Endothelial cell of umbilical vein (primary cell): ENCODE data around the gene RNF4. TPM values are rescaled to one million over a fixed set of nuclear protein-coding genes. Genes with fewer than 3 reads are reported as not detected.

Source experiments
- BruUV-seq: library from RNA; stranded (reverse); fragments of 400-500 nt; replicated peaks from 2 replicates; lab custom pipeline; 2021; lab: Mats Ljungman, UMichigan
- CTCF ChIA-PET: fragments of 300-600, 350-600 bp; sonication (Branson Sonifier 250); formaldehyde crosslinking; loops from one replicate; lab custom pipeline; 2021; ENCODE audit warnings: antibody characterized with exemption, inconsistent platforms; lab: Charles Lee
- POLR2A ChIA-PET: fragments of 300-600, 350-600 bp; sonication (Branson Sonifier 250); formaldehyde crosslinking; loops from one replicate; lab custom pipeline; 2021; ENCODE audit warnings: antibody characterized with exemption, inconsistent platforms; lab: Charles Lee
- DNase-seq: peaks from one replicate; pipeline ENCODE4 v3.0.0-alpha.2; 2011; ENCODE audit warnings: low read depth, low spot score
- FAIRE-seq: peaks from 2 replicates; lab custom pipeline; 2011; peaks lifted over from hg19 to GRCh38; lab: Jason Lieb, UNC
- H2AFZ ChIP-seq: 2 replicates; pipeline ENCODE4 v1.6.0; 2012; ENCODE audit warnings: low read depth, low read length, control low read depth, inconsistent platforms
- H3K27ac ChIP-seq: 2 replicates; pipeline ENCODE4 v1.5.1; 2011; ENCODE audit warnings: low read depth, mild to moderate bottlenecking, control low read depth, low read length, moderate library complexity; ENCODE audit not compliant: insufficient read depth
- H3K27me3 ChIP-seq, 2 experiments: 2 replicates each; pipeline versions ENCODE4 v1.6.0 to v1.6.1; 2011; ENCODE audit warnings: low read length in 2 of 2, mixed read lengths in 1 of 2; ENCODE audit not compliant: control insufficient read depth in 2 of 2, insufficient read depth in 2 of 2
- H3K36me3 ChIP-seq, 2 experiments: 2 replicates in 1 of 2; 3 replicates in 1 of 2; pipeline ENCODE4 v1.5.1; 2011; ENCODE audit warnings: low read length in 2 of 2, mild to moderate bottlenecking in 1 of 2, moderate library complexity in 1 of 2; ENCODE audit not compliant: control insufficient read depth in 2 of 2, insufficient read depth in 2 of 2; ENCODE audit errors: extremely low read depth in 1 of 2
- H3K4me1 ChIP-seq: 3 replicates; pipeline ENCODE4 v1.5.1; 2011; ENCODE audit warnings: mild to moderate bottlenecking, low read length; ENCODE audit not compliant: control insufficient read depth, insufficient read depth; ENCODE audit errors: extremely low read depth
- H3K4me2 ChIP-seq: 2 replicates; pipeline ENCODE4 v1.6.1; 2011; ENCODE audit warnings: low read length, control low read depth, mixed read lengths; ENCODE audit not compliant: insufficient read depth
- H3K4me3 ChIP-seq, 3 experiments: fragments of 200-600 bp in 1 of 3; sonication (generic), shearing (Covaris generic) in 1 of 3; replicated peaks in 1 of 3; 2 replicates each; pipeline ENCODE4 v1.5.1; 2011 to 2016; ENCODE audit warnings: control low read depth in 3 of 3, low read length in 3 of 3, mild to moderate bottlenecking in 2 of 3, inconsistent platforms in 1 of 3, low read depth in 1 of 3, moderate library complexity in 1 of 3; ENCODE audit not compliant: insufficient read depth in 1 of 3
- H3K79me2 ChIP-seq: 2 replicates; pipeline ENCODE4 v1.6.0; 2012; ENCODE audit warnings: low read length, inconsistent platforms; ENCODE audit not compliant: control insufficient read depth, insufficient read depth
- H3K9ac ChIP-seq: replicated peaks from 2 replicates; pipeline ENCODE3; 2011; ENCODE audit warnings: low read length, control low read depth; ENCODE audit not compliant: insufficient read depth; ENCODE audit errors: extremely low read depth
- H3K9me1 ChIP-seq: replicated peaks from 3 replicates; pipeline ENCODE4 v1.6.0; 2011; ENCODE audit warnings: mild to moderate bottlenecking, low read length; ENCODE audit not compliant: control insufficient read depth, insufficient read depth; ENCODE audit errors: extremely low read depth
- H3K9me3 ChIP-seq: replicated peaks from 2 replicates; pipeline ENCODE4 v1.5.1; 2012; ENCODE audit warnings: low read length, inconsistent platforms; ENCODE audit not compliant: control insufficient read depth, insufficient read depth
- H4K20me1 ChIP-seq: replicated peaks from 2 replicates; pipeline ENCODE3; 2011; ENCODE audit warnings: mild to moderate bottlenecking, low read length; ENCODE audit not compliant: control insufficient read depth, insufficient read depth; ENCODE audit errors: extremely low read depth
- EZH2 ChIP-seq: IDR thresholded peaks from 2 replicates; pipeline ENCODE4 v1.6.1; 2012; ENCODE audit warnings: borderline replicate concordance, low read depth, mild to moderate bottlenecking, moderate library complexity, low read length, inconsistent platforms; ENCODE audit not compliant: severe bottlenecking
- FOS ChIP-seq: IDR thresholded peaks from 2 replicates; pipeline ENCODE4 v1.6.1; 2011; ENCODE audit warnings: mild to moderate bottlenecking, low read length, moderate library complexity, borderline replicate concordance; ENCODE audit not compliant: insufficient read depth
- GATA2 ChIP-seq: IDR thresholded peaks from 2 replicates; pipeline ENCODE4 v1.7.0; 2011; ENCODE audit warnings: low read depth, mild to moderate bottlenecking, moderate library complexity, mixed read lengths, low read length; ENCODE audit not compliant: insufficient read length, insufficient read depth
- JUN ChIP-seq: IDR thresholded peaks from 2 replicates; pipeline ENCODE4 v1.6.1; 2011; ENCODE audit warnings: borderline replicate concordance, low read depth; ENCODE audit not compliant: insufficient read length, insufficient read depth
- MYC ChIP-seq: IDR thresholded peaks from one replicate; pipeline ENCODE4 v1.6.1; 2011; ENCODE audit warnings: mild to moderate bottlenecking, low read depth, low read length
- POLR2A ChIP-seq: IDR thresholded peaks from 2 replicates; pipeline ENCODE4 v1.6.1; 2012; ENCODE audit warnings: low read depth, mild to moderate bottlenecking, control low read depth, low read length
- POLR2AphosphoS5 ChIP-seq: IDR thresholded peaks from 2 replicates; pipeline ENCODE4 v1.6.1; 2012; ENCODE audit warnings: low read depth, mild to moderate bottlenecking, control low read depth, low read length, moderate library complexity; ENCODE audit not compliant: insufficient read depth
- dilution Hi-C: fragments of 300-500 bp; cut with MboI; formaldehyde crosslinking; loops from one replicate; pipeline ENCODE4 v1.15.0; 2019; ENCODE audit warnings: low sequenced_read_pairs; ENCODE audit not compliant: extremely low pct_ligation_motif_present
- intact Hi-C: fragments of 100-400 bp; cut with micrococcal nuclease; formaldehyde crosslinking; loops from one replicate; pipeline ENCODE4 v1.10.0; 2022
- polyA plus RNA-seq, 4 experiments: library from polyadenylated mRNA; depleted of rRNA in 3 of 4; stranded (reverse) in 3 of 4; unstranded in 1 of 4; fragments of >200 nt; gene quantifications; 2 replicates each; pipeline versions ENCODE4 v1.2.1 to v1.2.3, GENCODE V29; 2011 to 2012; ENCODE audit warnings: missing spikeins in 1 of 4
- total RNA-seq: library from RNA; stranded (reverse); gene quantifications from 2 replicates; pipeline ENCODE4 v1.2.3, GENCODE V29; 2021
- TF ChIP-seq, protein P1 (sequence below): IDR thresholded peaks from 2 replicates; pipeline ENCODE4 v1.6.1; 2011; ENCODE audit not compliant: insufficient read depth, insufficient read length
- TF ChIP-seq, protein P2 (sequence below), 2 donors: IDR thresholded peaks; 1 replicate in 1 of 2; 2 replicates in 1 of 2; pipeline ENCODE4 v1.5.1; 2011; ENCODE audit warnings: low read length in 2 of 2, mild to moderate bottlenecking in 2 of 2, moderate library complexity in 2 of 2, control low read depth in 1 of 2, inconsistent platforms in 1 of 2, low read depth in 1 of 2; ENCODE audit not compliant: insufficient read depth in 1 of 2; ENCODE audit errors: extremely low read depth in 1 of 2

Gene RNF4
- total and polyA plus RNA-seq, 2 donors (not counting 3 experiments of a cell fraction or from before 2014, with no cell fraction given), result 64.3 to 71.4 TPM

DNA sequence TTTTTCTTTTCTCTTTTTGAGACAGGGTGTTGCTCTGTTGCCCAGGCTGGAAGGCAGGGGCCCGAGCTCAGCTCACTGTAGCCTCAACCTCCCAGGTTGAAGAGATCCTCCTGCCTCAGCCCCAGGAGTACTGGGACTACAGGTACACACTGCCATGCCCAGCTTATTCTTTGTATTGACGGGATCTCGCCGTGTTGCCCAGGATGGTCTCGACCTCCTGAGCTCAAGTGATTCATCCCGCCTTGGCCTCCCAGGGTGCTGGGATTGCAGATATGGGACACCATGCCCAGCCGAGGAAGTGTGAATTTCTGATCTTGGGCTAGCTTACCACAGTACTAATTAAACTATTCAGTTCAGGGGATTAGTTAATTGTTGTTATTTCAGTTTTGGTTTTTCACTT is 38.9 kb downstream of the RNF4 start:
- TF ChIP-seq POLR2A (no peak), JUN (no peak), POLR2AphosphoS5 (no peak), EZH2 (no peak), MYC (no peak), FOS (no peak), GATA2 (no peak)
- TF ChIP-seq, protein P1, sequence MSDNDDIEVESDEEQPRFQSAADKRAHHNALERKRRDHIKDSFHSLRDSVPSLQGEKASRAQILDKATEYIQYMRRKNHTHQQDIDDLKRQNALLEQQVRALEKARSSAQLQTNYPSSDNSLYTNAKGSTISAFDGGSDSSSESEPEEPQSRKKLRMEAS, result no peak
- TF ChIP-seq, protein P2, sequence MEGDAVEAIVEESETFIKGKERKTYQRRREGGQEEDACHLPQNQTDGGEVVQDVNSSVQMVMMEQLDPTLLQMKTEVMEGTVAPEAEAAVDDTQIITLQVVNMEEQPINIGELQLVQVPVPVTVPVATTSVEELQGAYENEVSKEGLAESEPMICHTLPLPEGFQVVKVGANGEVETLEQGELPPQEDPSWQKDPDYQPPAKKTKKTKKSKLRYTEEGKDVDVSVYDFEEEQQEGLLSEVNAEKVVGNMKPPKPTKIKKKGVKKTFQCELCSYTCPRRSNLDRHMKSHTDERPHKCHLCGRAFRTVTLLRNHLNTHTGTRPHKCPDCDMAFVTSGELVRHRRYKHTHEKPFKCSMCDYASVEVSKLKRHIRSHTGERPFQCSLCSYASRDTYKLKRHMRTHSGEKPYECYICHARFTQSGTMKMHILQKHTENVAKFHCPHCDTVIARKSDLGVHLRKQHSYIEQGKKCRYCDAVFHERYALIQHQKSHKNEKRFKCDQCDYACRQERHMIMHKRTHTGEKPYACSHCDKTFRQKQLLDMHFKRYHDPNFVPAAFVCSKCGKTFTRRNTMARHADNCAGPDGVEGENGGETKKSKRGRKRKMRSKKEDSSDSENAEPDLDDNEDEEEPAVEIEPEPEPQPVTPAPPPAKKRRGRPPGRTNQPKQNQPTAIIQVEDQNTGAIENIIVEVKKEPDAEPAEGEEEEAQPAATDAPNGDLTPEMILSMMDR (IDR thresholded peaks at IDR 0.05; ENCODE audit: extremely low read depth in 1 of 2, insufficient read depth in 1 of 2, low read depth in 1 of 2, low read length in 2 of 2), result no peak
- DNase-seq (no peak), FAIRE-seq (no peak)
- H4K20me1 ChIP-seq, result no peaks in the 10 kb centered on the region
- H2AFZ ChIP-seq, result no peak overlapping the region
- no peak overlapping the region for H3K4me2 ChIP-seq
- no peak overlapping the region for H3K27ac ChIP-seq
- BruUV-seq, result no TSS peak
- ChIA-PET CTCF (interaction anchor here (2.0 kb wide), 1 partner anchor 288 kb away, joined by 9 read pairs; no protein-coding TSS in a partner anchor), POLR2A (no interaction called here)
- no peak overlapping the region for H3K9ac ChIP-seq
- H3K36me3 ChIP-seq, result peaks cover 17 to 35% of the 10 kb centered on the region in 2 experiments
- H3K4me1 ChIP-seq, result peaks cover 2% of the 10 kb centered on the region
- no peak overlapping the region for H3K4me3 ChIP-seq
- dilution Hi-C loops, result no loop called here
- no peaks in the 10 kb centered on the region for H3K9me1 ChIP-seq
- no peaks in the 10 kb centered on the region for H3K9me3 ChIP-seq
- peaks cover 46% of the 10 kb centered on the region for H3K79me2 ChIP-seq
- intact Hi-C loops, result no loop called here
- H3K27me3 ChIP-seq, result no peaks in the 10 kb centered on the region
